HepG2 (cell line): Measurements from ENCODE around the gene FAM222B. TPM values are rescaled to one million over a fixed set of nuclear protein-coding genes. Genes with fewer than 3 reads are reported as not detected.

Source experiments
- ATRX ChIP-seq: sonication (generic); formaldehyde crosslinking; IDR thresholded peaks from 2 replicates; pipeline ENCODE4 v1.4.0; 2020; ENCODE audit warnings: missing genetic modification reagents, borderline replicate concordance
- CCDC6 ChIP-seq: sonication (generic); formaldehyde crosslinking; IDR thresholded peaks from 2 replicates; pipeline ENCODE4 v1.8.1; 2022; ENCODE audit warnings: mild to moderate bottlenecking, missing genetic modification reagents, moderate library complexity
- HNRNPLL ChIP-seq: fragments of 200-400 bp; formaldehyde crosslinking; IDR thresholded peaks from 2 replicates; pipeline ENCODE4 v1.6.1; 2017; ENCODE audit warnings: mild to moderate bottlenecking, low read depth, low read length; ENCODE audit not compliant: poor library complexity, severe bottlenecking
- HOXA5 ChIP-seq: sonication (generic); formaldehyde crosslinking; IDR thresholded peaks from 2 replicates; pipeline ENCODE4 v1.4.0; 2020; ENCODE audit warnings: missing genetic modification reagents
- HOXD1 ChIP-seq: sonication (generic); formaldehyde crosslinking; IDR thresholded peaks from 2 replicates; pipeline ENCODE4 v1.5.0; 2020; ENCODE audit warnings: missing genetic modification reagents
- ISX ChIP-seq: sonication (generic); formaldehyde crosslinking; conservative IDR thresholded peaks from 2 replicates; pipeline ENCODE4 v1.5.0; 2020; ENCODE audit warnings: missing genetic modification reagents
- MTF1 ChIP-seq: sonication (generic); formaldehyde crosslinking; IDR thresholded peaks from 2 replicates; pipeline ENCODE4 v1.5.0; 2020; ENCODE audit warnings: missing genetic modification reagents
- NBN ChIP-seq: fragments of 450-650 bp; conservative IDR thresholded peaks from 2 replicates; pipeline ENCODE4 v1.6.1; 2017
- PAX8 ChIP-seq: sonication (generic); formaldehyde crosslinking; IDR thresholded peaks from 2 replicates; pipeline ENCODE4 v1.8.0; 2022; ENCODE audit warnings: mild to moderate bottlenecking, missing genetic modification reagents, borderline replicate concordance
- POGZ ChIP-seq: sonication (generic); formaldehyde crosslinking; IDR thresholded peaks from 2 replicates; pipeline ENCODE4 v1.4.0; 2020; ENCODE audit warnings: mild to moderate bottlenecking, missing genetic modification reagents
- RBFOX2 ChIP-seq: fragments of 200-400 bp; formaldehyde crosslinking; IDR thresholded peaks from 2 replicates; pipeline ENCODE4 v1.6.1; 2017; ENCODE audit warnings: low read depth, mild to moderate bottlenecking, low read length
- RNF219 ChIP-seq: sonication (generic); formaldehyde crosslinking; IDR thresholded peaks from 2 replicates; pipeline ENCODE4 v1.5.0; 2020; ENCODE audit warnings: mild to moderate bottlenecking, missing genetic modification reagents
- SP5 ChIP-seq: IDR thresholded peaks from 2 replicates; pipeline ENCODE4 v1.6.1; 2016; ENCODE audit warnings: low read depth, borderline replicate concordance
- XRCC5 ChIP-seq: fragments of 200-400 bp; formaldehyde crosslinking; optimal IDR thresholded peaks from 2 replicates; pipeline ENCODE3; 2017; ENCODE audit warnings: mild to moderate bottlenecking, low read length
- ZC3H4 ChIP-seq: sonication (generic); formaldehyde crosslinking; IDR thresholded peaks from 2 replicates; pipeline ENCODE4 v1.4.0; 2020; ENCODE audit warnings: missing genetic modification reagents, borderline replicate concordance
- ZFP37 ChIP-seq: sonication (generic); formaldehyde crosslinking; IDR thresholded peaks from 2 replicates; pipeline ENCODE4 v1.4.0; 2020; ENCODE audit warnings: missing genetic modification reagents, borderline replicate concordance
- ZIK1 ChIP-seq: sonication (generic); formaldehyde crosslinking; IDR thresholded peaks from 2 replicates; pipeline ENCODE4 v1.5.0; 2020; ENCODE audit warnings: mild to moderate bottlenecking, low read depth, missing genetic modification reagents, borderline replicate concordance
- ZNF335 ChIP-seq: sonication (generic); formaldehyde crosslinking; IDR thresholded peaks from 2 replicates; pipeline ENCODE4 v1.4.0; 2020; ENCODE audit warnings: missing genetic modification reagents
- ZNF564 ChIP-seq: sonication (generic); formaldehyde crosslinking; IDR thresholded peaks from 2 replicates; pipeline ENCODE4 v1.8.1; 2023; ENCODE audit warnings: mild to moderate bottlenecking, missing genetic modification reagents
- ZNF746 ChIP-seq: sonication (generic); formaldehyde crosslinking; IDR thresholded peaks from 2 replicates; pipeline ENCODE4 v1.8.0; 2022; ENCODE audit warnings: mild to moderate bottlenecking, missing genetic modification reagents
- ZNF879 ChIP-seq: sonication (generic); formaldehyde crosslinking; IDR thresholded peaks from 2 replicates; pipeline ENCODE4 v1.8.1; 2023; ENCODE audit warnings: missing genetic modification reagents
- ZSCAN31 ChIP-seq: sonication (generic); formaldehyde crosslinking; IDR thresholded peaks from 2 replicates; pipeline ENCODE4 v1.5.0; 2020; ENCODE audit warnings: low read depth, mild to moderate bottlenecking, missing genetic modification reagents
- polyA plus RNA-seq, 8 experiments: library from polyadenylated mRNA; depleted of rRNA in 3 of 8; stranded (reverse) in 7 of 8; unstranded in 1 of 8; fragments of >200 nt; fragmentation: Illumina TruSeq in 4 of 8; extraction: Trizol in 4 of 8; gene quantifications; 2 replicates each; pipeline versions ENCODE4 v1.2.1 to v1.2.3, GENCODE V29; 2011 to 2016; ENCODE audit warnings: low read depth in 4 of 8, missing spikeins in 1 of 8, mixed read lengths in 1 of 8; ENCODE audit not compliant: insufficient read depth in 1 of 8
- total RNA-seq, 5 experiments: library from RNA; depleted of rRNA; stranded (reverse); fragments of >200 nt; fragmentation: Illumina TruSeq; extraction: Trizol; gene quantifications; 2 replicates each; pipeline ENCODE4 v1.2.3, GENCODE V29; 2016; ENCODE audit warnings: low read depth in 1 of 5
- TF ChIP-seq, protein P1 (sequence below): sonication (generic); formaldehyde crosslinking; IDR thresholded peaks from 2 replicates; pipeline ENCODE4 v1.5.0; 2020; ENCODE audit warnings: missing genetic modification reagents
- TF ChIP-seq, protein P2 (sequence below), 2 experiments: sonication (generic) in 1 of 2; formaldehyde crosslinking in 1 of 2; IDR thresholded peaks; 2 replicates each; pipeline versions ENCODE4 v1.4.0 to v1.6.1; 2018 to 2020; ENCODE audit warnings: missing genetic modification reagents in 2 of 2, borderline replicate concordance in 1 of 2, low read depth in 1 of 2, mild to moderate bottlenecking in 1 of 2, missing biosample characterization in 1 of 2

Gene FAM222B
- total and polyA plus RNA-seq, 2 of the 13 experiments (the other 11 are each of a cell fraction or from before 2014, with no cell fraction given) = 3.5 to 7.3 TPM

GRCh38 chr17:28743243-28744103 lies 99.1 kb downstream of the FAM222B start, which contains the start of gene TRAF4 (continued):
- TF ChIP-seq HNRNPLL (peak; percentile 10), ATRX (CRISPR knock-in tag) (no peak), ZNF564 (CRISPR knock-in tag) (peak; percentile 19), ZSCAN31 (CRISPR knock-in tag) (no peak; the same call in 1 of the 2 replicates), ZIK1 (no peak; the same call in 1 of the 2 replicates), RBFOX2 (peak; percentile 93), ZNF746 (CRISPR knock-in tag) (peak; percentile 29; the same call in 1 of the 2 replicates), PAX8 (CRISPR knock-in tag) (no peak), SP5 (peak; percentile 59), HOXD1 (CRISPR knock-in tag) (no peak), RNF219 (CRISPR knock-in tag) (no peak), ZC3H4 (no peak), CCDC6 (CRISPR knock-in tag) (no peak; the same call in 1 of the 2 replicates), ZFP37 (CRISPR knock-in tag) (no peak), ZNF335 (no peak), HOXA5 (CRISPR knock-in tag) (peak; percentile 29; the same call in 1 of the 2 replicates), POGZ (no peak), ZNF879 (CRISPR knock-in tag) (0 out of 2 replicates have a peak, but pooled peaks have one; percentile 29), XRCC5 (no peak), ISX (CRISPR knock-in tag) (no peak), NBN (no peak), MTF1 (CRISPR knock-in tag) (no peak)
- TF ChIP-seq, protein P1, sequence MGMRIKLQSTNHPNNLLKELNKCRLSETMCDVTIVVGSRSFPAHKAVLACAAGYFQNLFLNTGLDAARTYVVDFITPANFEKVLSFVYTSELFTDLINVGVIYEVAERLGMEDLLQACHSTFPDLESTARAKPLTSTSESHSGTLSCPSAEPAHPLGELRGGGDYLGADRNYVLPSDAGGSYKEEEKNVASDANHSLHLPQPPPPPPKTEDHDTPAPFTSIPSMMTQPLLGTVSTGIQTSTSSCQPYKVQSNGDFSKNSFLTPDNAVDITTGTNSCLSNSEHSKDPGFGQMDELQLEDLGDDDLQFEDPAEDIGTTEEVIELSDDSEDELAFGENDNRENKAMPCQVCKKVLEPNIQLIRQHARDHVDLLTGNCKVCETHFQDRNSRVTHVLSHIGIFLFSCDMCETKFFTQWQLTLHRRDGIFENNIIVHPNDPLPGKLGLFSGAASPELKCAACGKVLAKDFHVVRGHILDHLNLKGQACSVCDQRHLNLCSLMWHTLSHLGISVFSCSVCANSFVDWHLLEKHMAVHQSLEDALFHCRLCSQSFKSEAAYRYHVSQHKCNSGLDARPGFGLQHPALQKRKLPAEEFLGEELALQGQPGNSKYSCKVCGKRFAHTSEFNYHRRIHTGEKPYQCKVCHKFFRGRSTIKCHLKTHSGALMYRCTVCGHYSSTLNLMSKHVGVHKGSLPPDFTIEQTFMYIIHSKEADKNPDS (CRISPR knock-in tag) = no peak
- TF ChIP-seq, protein P2, sequence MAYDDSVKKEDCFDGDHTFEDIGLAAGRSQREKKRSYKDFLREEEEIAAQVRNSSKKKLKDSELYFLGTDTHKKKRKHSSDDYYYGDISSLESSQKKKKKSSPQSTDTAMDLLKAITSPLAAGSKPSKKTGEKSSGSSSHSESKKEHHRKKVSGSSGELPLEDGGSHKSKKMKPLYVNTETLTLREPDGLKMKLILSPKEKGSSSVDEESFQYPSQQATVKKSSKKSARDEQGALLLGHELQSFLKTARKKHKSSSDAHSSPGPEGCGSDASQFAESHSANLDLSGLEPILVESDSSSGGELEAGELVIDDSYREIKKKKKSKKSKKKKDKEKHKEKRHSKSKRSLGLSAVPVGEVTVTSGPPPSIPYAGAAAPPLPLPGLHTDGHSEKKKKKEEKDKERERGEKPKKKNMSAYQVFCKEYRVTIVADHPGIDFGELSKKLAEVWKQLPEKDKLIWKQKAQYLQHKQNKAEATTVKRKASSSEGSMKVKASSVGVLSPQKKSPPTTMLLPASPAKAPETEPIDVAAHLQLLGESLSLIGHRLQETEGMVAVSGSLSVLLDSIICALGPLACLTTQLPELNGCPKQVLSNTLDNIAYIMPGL (CRISPR knock-in tag; IDR thresholded peaks at IDR 0.05; ENCODE audit: borderline replicate concordance in 1 of 2, low read depth in 1 of 2) = peak in 1 of 2 experiments; percentile 32; a peak in 3 of 4 replicates
